ENCODE data around the gene ETV3. TPM values are rescaled to one million over a fixed set of nuclear protein-coding genes. Genes with fewer than 3 reads are reported as not detected.

Gene ETV3
- total RNA-seq, 1 experiment from 2014 or later, result 22.2 TPM

GRCh38 chr1:157124855-157125254 lies 13.3 kb downstream of the ETV3 start:
- Histone ChIP-seq H3K36me3 (ENCODE audit: control insufficient read depth, insufficient read depth, low read length) (peaks cover 13% of the 10 kb centered on the region), H3K4me1 (ENCODE audit: control insufficient read depth, insufficient read depth, low read length) (no peaks in the 10 kb centered on the region), H3K9me3 (ENCODE audit: control insufficient read depth, insufficient read depth, low read depth, low read length) (no peaks in the 10 kb centered on the region), H3K4me3 (ENCODE audit: low read depth in 2 of 2, low read length in 2 of 2) (no peak overlapping the region), H3K27me3 (ENCODE audit: control insufficient read depth, insufficient read depth, low read length) (no peaks in the 10 kb centered on the region), H3K27ac (ENCODE audit: low read length) (no peak overlapping the region)
- ATAC-seq (no peak), DNase-seq (ENCODE audit: low read depth, low spot score) (no peak)
- POLR2A ChIA-PET, result no interaction called here
- TF ChIP-seq SIN3A (IDR thresholded peaks at IDR 0.05; ENCODE audit: borderline replicate concordance, insufficient read depth, low read depth, low read length), result no peak
- TF ChIP-seq TCF7L2 (IDR thresholded peaks at IDR 0.05; ENCODE audit: low read depth, low read length), result no peak
- TF ChIP-seq POLR2AphosphoS5 (IDR thresholded peaks at IDR 0.05; ENCODE audit: low read depth, low read length), result no peak
- no peak for TF ChIP-seq CTCF (IDR thresholded peaks at IDR 0.05)
- TF ChIP-seq REST (IDR thresholded peaks at IDR 0.05; ENCODE audit: insufficient read depth in 1 of 2, low read depth in 2 of 2, low read length in 1 of 2), result no peak
- in situ Hi-C loops (cut with HindIII; ENCODE audit: low pct_unique_long_range_greater_than_20kb, low sequenced_read_pairs) (no loop called here), intact Hi-C loops (cut with micrococcal nuclease; ENCODE audit: unreplicated experiment) (no loop called here)
- no TSS peak for BruUV-seq (replicated peaks)
- CTCF ChIA-PET, result no interaction called here

- TF ChIP-seq TCF7L2 (IDR thresholded peaks at IDR 0.05; ENCODE audit: low read depth, low read length), result no peak
- TF ChIP-seq CTCF (IDR thresholded peaks at IDR 0.05), result no peak
- TF ChIP-seq SIN3A (IDR thresholded peaks at IDR 0.05; ENCODE audit: borderline replicate concordance, insufficient read depth, low read depth, low read length), result no peak
- no peak for TF ChIP-seq REST (IDR thresholded peaks at IDR 0.05; ENCODE audit: insufficient read depth in 1 of 2, low read depth in 2 of 2, low read length in 1 of 2)
- no peak for TF ChIP-seq POLR2AphosphoS5 (IDR thresholded peaks at IDR 0.05; ENCODE audit: low read depth, low read length)
- 0 out of 2 replicates have a peak, but pooled peaks have one; percentile 13 for ATAC-seq
These were observed 18.7 kb downstream of the ETV3 start for GRCh38 chr1:157119448-157119847.

More at GRCh38 chr1:157119448-157119847, 18.7 kb downstream of the ETV3 start:
- Histone ChIP-seq H3K36me3 (ENCODE audit: control insufficient read depth, insufficient read depth, low read length) (no peaks in the 10 kb centered on the region), H3K4me3 (ENCODE audit: low read depth in 2 of 2, low read length in 2 of 2) (no peak overlapping the region), H3K27ac (ENCODE audit: low read length) (no peak overlapping the region), H3K9me3 (ENCODE audit: control insufficient read depth, insufficient read depth, low read depth, low read length) (no peaks in the 10 kb centered on the region), H3K27me3 (ENCODE audit: control insufficient read depth, insufficient read depth, low read length) (no peaks in the 10 kb centered on the region), H3K4me1 (ENCODE audit: control insufficient read depth, insufficient read depth, low read length) (no peaks in the 10 kb centered on the region)
- CTCF ChIA-PET, result no interaction called here
- DNase-seq (ENCODE audit: low read depth, low spot score), result no peak
- intact Hi-C loops (cut with micrococcal nuclease; ENCODE audit: unreplicated experiment), result no loop called here
- in situ Hi-C loops (cut with HindIII; ENCODE audit: low pct_unique_long_range_greater_than_20kb, low sequenced_read_pairs), result no loop called here
- no TSS peak for BruUV-seq (replicated peaks)
- POLR2A ChIA-PET, result no interaction called here

Measured in Panc1 (cell line).